Breast epithelium (tissue), 3 donors: ENCODE measurements around the gene TPCN2.

Experiments
- POLR2A ChIP-seq: fragments of 450-650 bp; IDR thresholded peaks from one replicate; pipeline ENCODE4 v1.6.1; 2016; ENCODE audit warnings: antibody characterized with exemption, mild to moderate bottlenecking, moderate library complexity
- POLR2AphosphoS5 ChIP-seq, 3 donors: sonication (generic); formaldehyde crosslinking; IDR thresholded peaks; one replicate each; pipeline ENCODE4 v1.6.1; 2017; ENCODE audit warnings: antibody characterized with exemption in 3 of 3
- TF ChIP-seq, protein P1 (sequence below), 3 donors: fragments of 450-650 bp; IDR thresholded peaks; one replicate each; pipeline ENCODE4 v1.5.1; 2016 to 2017; ENCODE audit warnings: antibody characterized with exemption in 3 of 3, mild to moderate bottlenecking in 3 of 3, moderate library complexity in 3 of 3

DNA sequence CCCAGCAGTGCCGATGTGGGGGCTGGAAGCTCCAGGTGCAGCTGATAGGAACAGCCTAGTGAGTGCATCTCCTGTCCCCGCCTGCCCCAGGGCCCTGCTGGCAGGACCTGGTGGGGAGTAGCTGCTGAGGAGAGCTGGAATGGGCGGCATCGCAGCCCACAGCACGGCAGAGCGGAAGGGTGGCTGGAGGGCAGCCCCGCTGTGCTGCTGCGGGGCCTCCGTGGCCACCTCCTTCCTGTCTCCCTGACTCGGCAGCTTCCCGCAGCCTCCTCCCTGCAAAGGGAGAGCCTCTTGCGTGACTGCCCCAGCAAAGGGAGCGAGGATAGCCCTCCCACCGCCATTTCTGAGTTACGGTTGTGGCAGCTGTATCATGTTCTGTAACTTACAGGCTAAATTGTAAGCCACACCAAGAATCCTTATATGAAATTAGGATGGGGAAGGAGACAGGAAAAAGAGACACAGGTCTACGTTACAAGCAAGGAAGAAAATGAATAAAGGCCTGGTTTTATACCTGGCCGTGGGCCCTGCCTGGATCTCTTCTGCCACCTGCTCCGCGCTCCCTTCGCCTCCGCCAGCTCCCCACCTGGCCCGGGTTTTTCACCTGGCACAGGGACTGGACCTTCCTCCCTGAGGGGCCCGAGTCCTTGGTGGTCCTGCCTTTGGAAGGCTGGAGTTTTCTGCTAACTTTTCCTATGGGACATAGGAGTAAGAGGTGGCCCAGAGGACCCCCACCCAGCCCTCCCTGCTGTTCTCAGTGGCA is 10.0 kb downstream of the TPCN2 start:
- no peak for TF ChIP-seq POLR2AphosphoS5 (IDR thresholded peaks at IDR 0.05)
- TF ChIP-seq, protein P1, sequence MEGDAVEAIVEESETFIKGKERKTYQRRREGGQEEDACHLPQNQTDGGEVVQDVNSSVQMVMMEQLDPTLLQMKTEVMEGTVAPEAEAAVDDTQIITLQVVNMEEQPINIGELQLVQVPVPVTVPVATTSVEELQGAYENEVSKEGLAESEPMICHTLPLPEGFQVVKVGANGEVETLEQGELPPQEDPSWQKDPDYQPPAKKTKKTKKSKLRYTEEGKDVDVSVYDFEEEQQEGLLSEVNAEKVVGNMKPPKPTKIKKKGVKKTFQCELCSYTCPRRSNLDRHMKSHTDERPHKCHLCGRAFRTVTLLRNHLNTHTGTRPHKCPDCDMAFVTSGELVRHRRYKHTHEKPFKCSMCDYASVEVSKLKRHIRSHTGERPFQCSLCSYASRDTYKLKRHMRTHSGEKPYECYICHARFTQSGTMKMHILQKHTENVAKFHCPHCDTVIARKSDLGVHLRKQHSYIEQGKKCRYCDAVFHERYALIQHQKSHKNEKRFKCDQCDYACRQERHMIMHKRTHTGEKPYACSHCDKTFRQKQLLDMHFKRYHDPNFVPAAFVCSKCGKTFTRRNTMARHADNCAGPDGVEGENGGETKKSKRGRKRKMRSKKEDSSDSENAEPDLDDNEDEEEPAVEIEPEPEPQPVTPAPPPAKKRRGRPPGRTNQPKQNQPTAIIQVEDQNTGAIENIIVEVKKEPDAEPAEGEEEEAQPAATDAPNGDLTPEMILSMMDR (IDR thresholded peaks at IDR 0.05) = no peak
- no peak for TF ChIP-seq POLR2A
